Adrenal gland (tissue), 12 donors: Measurements from ENCODE around the gene ECT2L. TPM values are rescaled to one million over a fixed set of nuclear protein-coding genes. Genes with fewer than 3 reads are reported as not detected.

ENCODE experiments used
- DNase-seq, 7 donors: peaks; one replicate each; pipeline ENCODE4 v3.0.0-alpha.2; 2019 to 2020
- H3K27ac ChIP-seq, 5 donors: fragments of 200-600 bp; sonication (generic) in 4 of 5; 1 replicate in 3 of 5; 2 replicates in 2 of 5; pipeline versions ENCODE4 v1.5.1 to v1.8.0; 2016 to 2020; ENCODE audit warnings: mild to moderate bottlenecking in 1 of 5
- H3K27me3 ChIP-seq: fragments of 200-600 bp; 2 replicates; pipeline ENCODE4 v1.8.0; 2021
- H3K36me3 ChIP-seq, 2 donors: fragments of 200-600 bp; replicated peaks in 1 of 2; 1 replicate in 1 of 2; 2 replicates in 1 of 2; pipeline versions ENCODE4 v1.5.1 to v1.8.0; 2018 to 2022
- H3K4me1 ChIP-seq, 2 donors: fragments of 200-600 bp; replicated peaks in 1 of 2; 1 replicate in 1 of 2; 2 replicates in 1 of 2; pipeline versions ENCODE4 v1.5.1 to v1.8.0; 2018 to 2021
- H3K4me3 ChIP-seq, 4 donors: fragments of 200-600 bp; sonication (generic) in 3 of 4; one replicate each; pipeline ENCODE4 v1.5.1; 2016 to 2018
- H3K9me3 ChIP-seq, 3 donors: fragments of 200-600 bp; sonication (generic) in 1 of 3; replicated peaks in 1 of 3; 1 replicate in 2 of 3; 2 replicates in 1 of 3; pipeline versions ENCODE4 v1.5.1 to v1.8.0; 2016 to 2021
- CTCF ChIP-seq, 6 experiments: fragments of 450-650 bp in 4 of 6; fragments of 200-600 bp in 2 of 6; sonication (generic) in 1 of 6; IDR thresholded peaks; 1 replicate in 5 of 6; 2 replicates in 1 of 6; pipeline versions ENCODE4 v1.5.1 to v1.8.0; 2016 to 2021; ENCODE audit warnings: antibody characterized with exemption in 6 of 6, mild to moderate bottlenecking in 2 of 6, moderate library complexity in 1 of 6
- POLR2A ChIP-seq, 2 donors: fragments of 450-650 bp; IDR thresholded peaks; one replicate each; pipeline ENCODE4 v1.6.1; 2017; ENCODE audit warnings: antibody characterized with exemption in 2 of 2, mild to moderate bottlenecking in 2 of 2, moderate library complexity in 1 of 2
- WGBS, 4 donors: extraction: QIAGEN DNeasy Blood & Tissue Kit in 2 of 4; methylation state at CpG; one replicate each; pipeline versions ENCODE4 v1.1.5 to v1.1.7; 2013 to 2017; 5-methylcytosine and 5-hydroxymethylcytosine counted together
- intact Hi-C, 2 donors: fragments of 100-400 bp; cut with DNase I; formaldehyde crosslinking; loops; one replicate each; pipeline versions ENCODE4 v1.14.1 to v1.15.0; 2022 to 2023
- polyA plus RNA-seq, 3 donors: library from polyadenylated mRNA; stranded (reverse); fragments of 200-250 nt in 2 of 3; fragments of 350-450 nt in 1 of 3; fragmentation: Illumina TruSeq in 1 of 3; extraction: RNeasy Lipid Tissue Mini Kit (QIAGEN cat#74804) in 1 of 3; gene quantifications; one replicate each; pipeline ENCODE4 v1.2.3, GENCODE V29; 2013 to 2014
- total RNA-seq, 9 donors: library from RNA; depleted of rRNA in 4 of 9; stranded (reverse); fragments of >200 nt in 4 of 9; fragments of 120-200 nt in 1 of 9; fragmentation: NEBNext Ultra II Directional in 1 of 9; extraction: Animal tissue kit (Norgen Biotek cat#: 25700) in 1 of 9; gene quantifications; one replicate each; pipeline versions ENCODE4 v1.1.0 to v1.2.4, GENCODE V29; 2013 to 2023
- donor health status: healthy with polysubstance abuse.
- donor health status: Bipolar disorder and iron deficiency.
- donor health status: DM: yes; HTN: yes; CAD: no.
- donor health status: DM: no; HTN: no; CAD: no.
- donor health status: DM: no; HTN: no; CAD: no.
- donor health status: DM: yes; HTN: yes; CAD: no.

The ECT2L gene
- total and polyA plus RNA-seq, 12 donors, result 0.06 to 1.3 (median 0.20) TPM; not detected in 4

- no peak for DNase-seq
- Histone ChIP-seq H3K4me3 (no peak overlapping the region), H3K4me1 (no peaks in the 10 kb centered on the region), H3K27ac (no peak overlapping the region), H3K36me3 (no peaks in the 10 kb centered on the region), H3K9me3 (no peaks in the 10 kb centered on the region), H3K27me3 (no peaks in the 10 kb centered on the region)
- intact Hi-C loops, result no loop called here
- no peak for TF ChIP-seq CTCF (IDR thresholded peaks at IDR 0.05)
- no peak for TF ChIP-seq POLR2A (IDR thresholded peaks at IDR 0.05)
- 73 to 85% (median 81%) methylated on average over 6 of the region's 6 CpGs for WGBS, 4 donors
Measured at GRCh38 chr6:138856654-138857053, 60.8 kb downstream of the ECT2L start.

GRCh38 chr6:138857775-138858174 lies 61.9 kb downstream of the ECT2L start:
- no peaks in the 10 kb centered on the region for H3K9me3 ChIP-seq
- DNase-seq, result no peak
- no peak overlapping the region for H3K27ac ChIP-seq
- no peaks in the 10 kb centered on the region for H3K27me3 ChIP-seq
- H3K4me3 ChIP-seq, result no peak overlapping the region
- no peaks in the 10 kb centered on the region for H3K4me1 ChIP-seq
- intact Hi-C loops, result no loop called here
- 60 to 73% (median 71%) methylated on average over 10 of the region's 10 CpGs for WGBS, 4 donors
- H3K36me3 ChIP-seq, result no peaks in the 10 kb centered on the region
- no peak for TF ChIP-seq CTCF (IDR thresholded peaks at IDR 0.05)
- no peak for TF ChIP-seq POLR2A (IDR thresholded peaks at IDR 0.05)

- WGBS, 4 donors, result 69 to 86% (median 78%) methylated on average over 8 of the region's 8 CpGs
- Histone ChIP-seq H3K27me3 (no peaks in the 10 kb centered on the region), H3K27ac (no peak overlapping the region), H3K4me3 (no peak overlapping the region), H3K4me1 (no peaks in the 10 kb centered on the region), H3K9me3 (no peaks in the 10 kb centered on the region), H3K36me3 (no peaks in the 10 kb centered on the region)
- no peak for DNase-seq
- no peak for TF ChIP-seq POLR2A (IDR thresholded peaks at IDR 0.05)
- intact Hi-C loops, result no loop called here
Measured at GRCh38 chr6:138862456-138862855, 66.6 kb downstream of the ECT2L start.

- WGBS, 4 donors, result 49 to 66% (median 62%) methylated on average over 7 to 9 of the region's 9 CpGs
- intact Hi-C loops, result no loop called here
- Histone ChIP-seq H3K9me3 (no peaks in the 10 kb centered on the region), H3K4me3 (no peak overlapping the region), H3K4me1 (no peaks in the 10 kb centered on the region), H3K27me3 (no peaks in the 10 kb centered on the region), H3K27ac (no peak overlapping the region), H3K36me3 (no peaks in the 10 kb centered on the region)
- TF ChIP-seq CTCF (IDR thresholded peaks at IDR 0.05), result no peak
- no peak for TF ChIP-seq POLR2A (IDR thresholded peaks at IDR 0.05)
- peak in 1 of 7 donors; percentile 4 for DNase-seq
Measured at GRCh38 chr6:138863321-138863720, 67.4 kb downstream of the ECT2L start.

GRCh38 chr6:138864343-138864890 lies 68.5 kb downstream of the ECT2L start:
- intact Hi-C loops, result no loop called here
- Histone ChIP-seq H3K36me3 (no peaks in the 10 kb centered on the region), H3K4me1 (no peaks in the 10 kb centered on the region), H3K27ac (no peak overlapping the region), H3K9me3 (no peaks in the 10 kb centered on the region), H3K4me3 (no peak overlapping the region), H3K27me3 (no peaks in the 10 kb centered on the region)
- 58 to 71% (median 65%) methylated on average over 6 of the region's 6 CpGs for WGBS, 4 donors
- no peak for DNase-seq
- TF ChIP-seq POLR2A (IDR thresholded peaks at IDR 0.05) (no peak), CTCF (IDR thresholded peaks at IDR 0.05) (no peak)
